Neural progenitor cell (in vitro differentiated cells): ENCODE results near the gene STARD7.

ENCODE experiments used
- CTCF ChIP-seq: fragments of 200-600 bp; sonication (generic); IDR thresholded peaks from 2 replicates; pipeline ENCODE4 v1.5.1; 2017; ENCODE audit warnings: antibody characterized with exemption, mild to moderate bottlenecking
- EZH2 ChIP-seq: fragments of 200-600 bp; sonication (generic); IDR thresholded peaks from 2 replicates; pipeline ENCODE4 v1.6.1; 2017; ENCODE audit warnings: antibody characterized with exemption, mild to moderate bottlenecking, moderate library complexity

GRCh38 chr2:96174251-96175144, 34.1 kb downstream of the STARD7 start:
- TF ChIP-seq CTCF, result peak; percentile 86
- no peak for TF ChIP-seq EZH2
